Cardiac fibroblast (primary cell): ENCODE measurements around the gene ASB18.

Experiments
- DNase-seq, 2 donors: peaks; one replicate each; pipeline versions ENCODE4 v3.0.0 to v3.0.0-alpha.2; 2010; ENCODE audit warnings: low read depth in 2 of 2
- H3K4me3 ChIP-seq, 2 donors: replicated peaks in 1 of 2; 1 replicate in 1 of 2; 2 replicates in 1 of 2; pipeline ENCODE4 v1.5.1; 2011; ENCODE audit warnings: low read depth in 2 of 2, low read length in 2 of 2, mild to moderate bottlenecking in 2 of 2, moderate library complexity in 1 of 2
- CTCF ChIP-seq: IDR thresholded peaks from one replicate; pipeline ENCODE4 v1.5.1; 2011; ENCODE audit warnings: low read depth, mild to moderate bottlenecking, low read length, inconsistent platforms

The ASB18 gene

GRCh38 chr2:236217926-236218325 is 46.3 kb downstream of the ASB18 start:
- no peak for DNase-seq
- H3K4me3 ChIP-seq, result no peak overlapping the region
- TF ChIP-seq CTCF, result no peak

- DNase-seq, result no peak
- no peak overlapping the region for H3K4me3 ChIP-seq
- TF ChIP-seq CTCF, result no peak
Measured at GRCh38 chr2:236216711-236217110, 47.5 kb downstream of the ASB18 start.

- no peak for DNase-seq
- H3K4me3 ChIP-seq, result no peak overlapping the region
- TF ChIP-seq CTCF, result no peak
Measured at GRCh38 chr2:236215761-236216333, 48.4 kb downstream of the ASB18 start.

GRCh38 chr2:236215196-236215595 is 49.0 kb downstream of the ASB18 start:
- no peak for TF ChIP-seq CTCF
- DNase-seq, result no peak
- H3K4me3 ChIP-seq, result no peak overlapping the region

GRCh38 chr2:236214376-236214995 is 49.7 kb downstream of the ASB18 start:
- no peak overlapping the region for H3K4me3 ChIP-seq
- TF ChIP-seq CTCF, result no peak
- no peak for DNase-seq

GRCh38 chr2:236211296-236211695 is 52.9 kb downstream of the ASB18 start:
- no peak for TF ChIP-seq CTCF
- no peak overlapping the region for H3K4me3 ChIP-seq
- no peak for DNase-seq

- no peak for TF ChIP-seq CTCF
- no peak overlapping the region for H3K4me3 ChIP-seq
- no peak for DNase-seq
Measured at GRCh38 chr2:236210536-236210935, 53.7 kb downstream of the ASB18 start.
